OCI-LY3 (cell line): ENCODE measurements around the gene MTFMT.
"Not testable (repeated sequence)": the region's sequence is repeated elsewhere in the genome, so short reads cannot be mapped to it uniquely, and the experiment has no call there.

Experiments
- H2AFZ ChIP-seq: fragments of 200-600, 300-600 bp; shearing (Covaris generic); 2 replicates; pipeline ENCODE4 v1.6.0; 2014; ENCODE audit warnings: antibody characterized with exemption, low read depth, low read length
- H3K27ac ChIP-seq: fragments of 200-600, 300-600 bp; sonication (generic); 2 replicates; pipeline ENCODE4 v1.5.1; 2014; ENCODE audit warnings: mild to moderate bottlenecking, low read length, moderate library complexity, mixed read lengths
- H3K27me3 ChIP-seq: fragments of 200-600, 300-600 bp; sonication (generic); 2 replicates; pipeline ENCODE4 v1.6.1; 2014; ENCODE audit warnings: low read depth, low read length, mixed read lengths
- H3K36me3 ChIP-seq: fragments of 200-600, 300-600 bp; sonication (generic); replicated peaks from 2 replicates; pipeline ENCODE3; 2014; ENCODE audit warnings: low read depth, low read length, mixed read lengths
- H3K4me1 ChIP-seq: fragments of 300-600, 200-600 bp; sonication (generic); 2 replicates; pipeline ENCODE4 v1.6.1; 2014; ENCODE audit warnings: low read length, mixed read lengths
- H3K4me2 ChIP-seq: fragments of 200-600, 300-600 bp; sonication (generic); 2 replicates; pipeline ENCODE4 v1.6.1; 2014; ENCODE audit warnings: low read length, mixed read lengths
- H3K4me3 ChIP-seq: fragments of 300-600, 200-600 bp; sonication (generic); 2 replicates; pipeline ENCODE4 v1.5.1; 2014; ENCODE audit warnings: antibody characterized with exemption, mild to moderate bottlenecking, low read length, moderate library complexity
- H3K79me2 ChIP-seq: fragments of 300-600, 200-600 bp; shearing (Covaris generic); 2 replicates; pipeline ENCODE4 v1.6.1; 2014; ENCODE audit warnings: mild to moderate bottlenecking, low read length, mixed read lengths
- H3K9ac ChIP-seq: fragments of 300-600, 200-600 bp; shearing (Covaris generic); 2 replicates; pipeline ENCODE4 v1.6.0; 2014; ENCODE audit warnings: mild to moderate bottlenecking, low read length, moderate library complexity
- H3K9me3 ChIP-seq: fragments of 200-600, 300-600 bp; shearing (Covaris generic); 2 replicates; pipeline ENCODE4 v1.6.1; 2014; ENCODE audit warnings: low read length, mixed read lengths; ENCODE audit not compliant: insufficient read depth
- H4K20me1 ChIP-seq: fragments of 200-600, 300-600 bp; sonication (generic); 2 replicates; pipeline ENCODE4 v1.6.1; 2016; ENCODE audit warnings: low read length, mixed read lengths; ENCODE audit not compliant: insufficient read depth
- CTCF ChIP-seq: fragments of 200-600, 300-600 bp; sonication (generic); IDR thresholded peaks from 2 replicates; pipeline ENCODE4 v1.5.1; 2014; ENCODE audit warnings: antibody characterized with exemption, low read length, low read depth
- EZH2phosphoT487 ChIP-seq: fragments of 200-600 bp; shearing (Covaris generic); IDR thresholded peaks from 2 replicates; pipeline ENCODE4 v1.6.1; 2018; ENCODE audit warnings: antibody characterized with exemption, mixed run types, low read depth

MTFMT gene

GRCh38 chr15:65076486-65077290 is 47.2 kb upstream of the MTFMT start, which contains the start of gene KBTBD13:
KBTBD13 (plus strand) TSS chr15:65076746; CDS start chr15:65076816, 70 bp downstream.
- Histone ChIP-seq H3K9me3 (no peaks in the 10 kb centered on the region), H3K27ac (no peak within 1 kb of the TSS), H3K4me2 (no peak within 1 kb of the TSS), H4K20me1 (no peaks in the 10 kb centered on the region), H3K4me3 (no peak within 1 kb of the TSS), H3K4me1 (peaks cover 7% of the 10 kb centered on the region), H3K79me2 (no peaks in the 10 kb centered on the region), H3K36me3 (no peaks in the 10 kb centered on the region), H3K9ac (no peak within 1 kb of the TSS), H2AFZ (no peak within 1 kb of the TSS), H3K27me3 (peaks cover 10% of the 10 kb centered on the region; the same call in 1 of the 2 replicates)
- TF ChIP-seq EZH2phosphoT487, result no peak
- TF ChIP-seq CTCF, result no peak

GRCh38 chr15:65075607-65076395 is 46.4 kb upstream of the MTFMT start:
- not testable (repeated sequence) for H3K9ac ChIP-seq, H3K27ac ChIP-seq, H3K79me2 ChIP-seq, H3K4me3 ChIP-seq, H3K36me3 ChIP-seq, H3K4me1 ChIP-seq, H3K4me2 ChIP-seq, H2AFZ ChIP-seq, H4K20me1 ChIP-seq, H3K27me3 ChIP-seq, H3K9me3 ChIP-seq

- H4K20me1 ChIP-seq, H3K36me3 ChIP-seq, H3K79me2 ChIP-seq, H3K27ac ChIP-seq, H3K9me3 ChIP-seq, H3K4me1 ChIP-seq, H3K4me3 ChIP-seq, H2AFZ ChIP-seq, H3K27me3 ChIP-seq, H3K9ac ChIP-seq, H3K4me2 ChIP-seq: not testable (repeated sequence)
Observed at GRCh38 chr15:65074946-65075345, 45.5 kb upstream of the MTFMT start.

- Histone ChIP-seq H3K4me2 (no peak overlapping the region), H3K9me3 (no peaks in the 10 kb centered on the region), H3K27ac (no peak overlapping the region), H4K20me1 (no peaks in the 10 kb centered on the region), H3K4me3 (no peak overlapping the region), H3K4me1 (peaks cover 7% of the 10 kb centered on the region), H2AFZ (no peak overlapping the region), H3K79me2 (no peaks in the 10 kb centered on the region), H3K9ac (no peak overlapping the region), H3K27me3 (no peaks in the 10 kb centered on the region), H3K36me3 (no peaks in the 10 kb centered on the region)
- TF ChIP-seq EZH2phosphoT487 (no peak), CTCF (no peak)
Observed at GRCh38 chr15:65072617-65073016, 43.2 kb upstream of the MTFMT start.

GRCh38 chr15:65072027-65072426 is 42.6 kb upstream of the MTFMT start:
- H4K20me1 ChIP-seq, result no peaks in the 10 kb centered on the region
- no peak overlapping the region for H3K4me2 ChIP-seq
- no peaks in the 10 kb centered on the region for H3K9me3 ChIP-seq
- no peak overlapping the region for H2AFZ ChIP-seq
- no peak overlapping the region for H3K4me3 ChIP-seq
- TF ChIP-seq EZH2phosphoT487 (no peak), CTCF (no peak)
- peaks cover 7% of the 10 kb centered on the region for H3K4me1 ChIP-seq
- no peak overlapping the region for H3K9ac ChIP-seq
- H3K79me2 ChIP-seq, result no peaks in the 10 kb centered on the region
- no peak overlapping the region for H3K27ac ChIP-seq
- H3K27me3 ChIP-seq, result no peaks in the 10 kb centered on the region
- H3K36me3 ChIP-seq, result no peaks in the 10 kb centered on the region
